ENCODE results near the gene AKAP14. TPM values are rescaled to one million over a fixed set of nuclear protein-coding genes. Genes with fewer than 3 reads are reported as not detected.
"Not testable (repeated sequence)": the region's sequence is repeated elsewhere in the genome, so short reads cannot be mapped to it uniquely, and the experiment has no call there.

The AKAP14 gene
- total and polyA plus RNA-seq, 9 donors: not detected

DNA sequence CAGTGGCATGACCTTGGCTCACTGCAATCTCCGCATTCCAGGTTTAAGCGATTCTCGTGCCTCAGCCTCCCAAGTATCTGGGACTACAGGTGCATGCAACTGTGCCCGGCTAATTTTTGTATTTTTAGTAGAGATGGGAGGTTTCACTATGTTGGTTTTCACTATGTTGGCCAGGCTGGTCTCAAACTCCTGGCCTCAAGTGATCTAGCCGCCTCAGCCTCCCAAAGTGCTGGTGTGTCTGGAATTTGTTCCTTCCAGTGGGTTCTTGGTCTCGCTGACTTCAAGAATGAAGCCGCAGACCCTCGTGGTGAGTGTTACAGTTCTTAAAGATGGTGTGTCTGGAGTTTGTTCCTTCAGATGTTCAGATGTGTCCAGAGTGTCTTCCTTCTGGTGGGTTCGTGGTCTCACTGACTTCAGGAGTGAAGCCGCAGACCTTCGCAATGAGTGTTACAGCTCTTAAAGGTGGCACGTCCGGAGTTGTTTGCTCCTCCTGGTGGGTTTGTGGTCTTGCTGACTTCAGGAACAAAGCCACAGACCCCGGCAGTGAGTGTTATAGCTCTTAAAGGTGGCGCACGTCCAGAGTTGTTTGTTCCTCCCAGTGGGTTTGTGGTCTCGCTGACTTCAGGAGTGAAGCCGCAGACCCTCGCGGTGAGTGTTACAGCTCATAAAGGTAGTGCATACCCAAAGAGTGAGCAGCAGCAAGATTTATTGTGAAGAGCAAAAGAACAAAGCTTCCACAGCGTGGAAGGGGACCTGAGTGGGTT, 60.3 kb downstream of the AKAP14 start:
- H3K27me3 ChIP-seq (ENCODE audit: control insufficient read depth, insufficient read depth, low read length): not testable (repeated sequence)

DNA sequence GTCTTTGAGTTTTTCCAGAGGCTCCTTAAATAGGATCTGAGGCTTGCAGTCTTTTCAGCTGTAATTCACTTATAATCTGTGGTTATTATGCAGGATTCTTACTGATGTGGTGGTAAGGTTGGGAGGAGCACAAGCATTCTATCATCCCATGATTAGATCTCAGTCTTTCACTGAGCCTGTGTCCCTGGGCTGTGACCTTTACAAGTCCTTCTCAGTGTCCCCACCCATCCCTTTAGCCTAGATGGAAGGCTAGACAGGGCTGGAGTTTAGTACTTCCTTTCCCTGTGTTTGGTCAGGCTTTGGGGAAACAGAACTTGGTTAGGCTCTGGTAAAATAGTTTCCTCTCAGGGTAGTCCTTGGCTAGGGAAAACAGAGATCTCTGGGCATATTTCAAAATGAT, 64.9 kb downstream of the AKAP14 start:
- Histone ChIP-seq H3K36me3 (ENCODE audit: control insufficient read depth, insufficient read depth, low read length) (no peaks in the 10 kb centered on the region), H3K27me3 (ENCODE audit: control insufficient read depth, insufficient read depth, low read length) (no peaks in the 10 kb centered on the region), H3K4me3 (ENCODE audit: low read length) (no peak overlapping the region), H3K4me1 (ENCODE audit: control insufficient read depth, insufficient read depth, low read length) (no peaks in the 10 kb centered on the region), H3K9me3 (replicated peaks; ENCODE audit: control insufficient read depth, low read depth, low read length) (no peaks in the 10 kb centered on the region), H3K27ac (ENCODE audit: low read length) (no peak overlapping the region)
- no peak for DNase-seq

More for the DNA sequence above, 60.3 kb downstream of the AKAP14 start:
- not testable (repeated sequence) for H3K36me3 ChIP-seq (ENCODE audit: control insufficient read depth, insufficient read depth, low read length); H3K4me3 ChIP-seq (ENCODE audit: low read length); H3K27ac ChIP-seq (ENCODE audit: low read length); H3K9me3 ChIP-seq (replicated peaks; ENCODE audit: control insufficient read depth, low read depth, low read length); H3K4me1 ChIP-seq (ENCODE audit: control insufficient read depth, insufficient read depth, low read length); DNase-seq
- WGBS (ENCODE audit: insufficient coverage): 86% methylated on average over 12 of the region's 21 CpGs

DNA sequence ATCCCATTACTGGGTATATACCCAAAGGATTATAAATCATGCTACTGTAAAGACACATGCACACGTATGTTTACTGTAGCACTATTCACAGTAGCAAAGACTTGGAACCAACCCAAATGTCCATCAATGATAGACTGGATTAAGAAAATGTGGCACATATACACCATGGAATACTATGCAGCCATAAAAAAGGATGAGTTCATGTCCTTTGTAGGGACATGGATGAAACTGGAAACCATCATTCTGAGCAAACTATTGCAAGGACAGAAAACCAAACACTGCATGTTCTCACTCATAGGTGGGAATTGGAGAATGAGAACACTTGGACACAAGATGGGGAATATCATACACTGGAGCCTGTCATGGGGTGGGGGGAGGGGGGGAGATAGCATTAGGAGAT, 71.1 kb downstream of the AKAP14 start:
- DNase-seq; H3K4me1 ChIP-seq (ENCODE audit: control insufficient read depth, insufficient read depth, low read length); H3K36me3 ChIP-seq (ENCODE audit: control insufficient read depth, insufficient read depth, low read length); H3K27me3 ChIP-seq (ENCODE audit: control insufficient read depth, insufficient read depth, low read length); H3K27ac ChIP-seq (ENCODE audit: low read length); H3K4me3 ChIP-seq (ENCODE audit: low read length); H3K9me3 ChIP-seq (replicated peaks; ENCODE audit: control insufficient read depth, low read depth, low read length): not testable (repeated sequence)
- no CpG with 5 or more reads among the region's 1 CpG for WGBS (ENCODE audit: insufficient coverage)

Other genes starting within 250 kb of the AKAP14 start
- 39.0 TPM for gene SEPTIN6, start 202.7 kb upstream of the AKAP14 start, total RNA-seq
- 10 to 100 TPM; 26.5 to 50.0 (median 38.9) TPM for gene SEPTIN6, start 202.7 kb upstream of the AKAP14 start, polyA plus RNA-seq (ENCODE audit: insufficient read depth in 1 of 8, insufficient read length in 8 of 8, low replicate concordance in 1 of 8)
- gene SOWAHD, start 137.3 kb upstream of the AKAP14 start, total RNA-seq: 0.49 TPM
- 1 to 10 TPM in 1 of 8 donors, under 1 TPM in 7; 0.41 to 1.1 (median 0.62) TPM for gene SOWAHD, start 137.3 kb upstream of the AKAP14 start, polyA plus RNA-seq (ENCODE audit: insufficient read depth in 1 of 8, insufficient read length in 8 of 8, low replicate concordance in 1 of 8)
- 6,022 TPM for gene RPL39, start 104.3 kb upstream of the AKAP14 start, total RNA-seq
- gene RPL39, start 104.3 kb upstream of the AKAP14 start, polyA plus RNA-seq (ENCODE audit: insufficient read depth in 1 of 8, insufficient read length in 8 of 8, low replicate concordance in 1 of 8): 1,000 to 10,000 TPM; 2,943 to 4,160 (median 3,307) TPM
- gene UPF3B, start 42.9 kb upstream of the AKAP14 start, total RNA-seq: 3.8 TPM
- gene UPF3B, start 42.9 kb upstream of the AKAP14 start, polyA plus RNA-seq (ENCODE audit: insufficient read depth in 1 of 8, insufficient read length in 8 of 8, low replicate concordance in 1 of 8): 10 to 100 TPM; 12.1 to 14.4 (median 13.0) TPM
- gene RNF113A, start 24.2 kb upstream of the AKAP14 start, total RNA-seq: 11.9 TPM
- gene RNF113A, start 24.2 kb upstream of the AKAP14 start, polyA plus RNA-seq (ENCODE audit: insufficient read depth in 1 of 8, insufficient read length in 8 of 8, low replicate concordance in 1 of 8): 10 to 100 TPM in 3 of 8 donors, 1 to 10 TPM in 5; 8.1 to 11.0 (median 9.4) TPM
- gene NDUFA1, start 24.1 kb upstream of the AKAP14 start, total RNA-seq: 183 TPM
- 100 to 1,000 TPM in 5 of 8 donors, 10 to 100 TPM in 3; 89.4 to 142 (median 115) TPM for gene NDUFA1, start 24.1 kb upstream of the AKAP14 start, polyA plus RNA-seq (ENCODE audit: insufficient read depth in 1 of 8, insufficient read length in 8 of 8, low replicate concordance in 1 of 8)
- 5.4 TPM for gene NKAP, start 47.9 kb downstream of the AKAP14 start, total RNA-seq
- gene NKAP, start 47.9 kb downstream of the AKAP14 start, polyA plus RNA-seq (ENCODE audit: insufficient read depth in 1 of 8, insufficient read length in 8 of 8, low replicate concordance in 1 of 8): 1 to 10 TPM; 6.9 to 9.5 (median 8.2) TPM
- gene RHOXF2B, start 181.8 kb downstream of the AKAP14 start, total RNA-seq: not detected
- under 1 TPM in 2 of 8 donors, not detected in 6; 0.15 to 0.20 TPM for gene RHOXF2B, start 181.8 kb downstream of the AKAP14 start, polyA plus RNA-seq (ENCODE audit: insufficient read depth in 1 of 8, insufficient read length in 8 of 8, low replicate concordance in 1 of 8)
- 0.09 TPM for gene RHOXF1, start 220.0 kb downstream of the AKAP14 start, total RNA-seq
- under 1 TPM in 4 of 8 donors, not detected in 4; 0.18 to 0.76 (median 0.37) TPM for gene RHOXF1, start 220.0 kb downstream of the AKAP14 start, polyA plus RNA-seq (ENCODE audit: insufficient read depth in 1 of 8, insufficient read length in 8 of 8, low replicate concordance in 1 of 8)

Measured in muscle of leg (tissue), 11 donors.